Activated CD8-positive, alpha-beta memory T cell treated with anti-CD3 and anti-CD28 coated beads, Interleukin-2, amount 50 U/mL, for 48 hours (primary cell): Measurements from ENCODE around the gene RETNLB.

Experiments used
- DNase-seq: peaks from one replicate; pipeline ENCODE4 v3.0.0-alpha.2; 2020

Gene RETNLB

DNA sequence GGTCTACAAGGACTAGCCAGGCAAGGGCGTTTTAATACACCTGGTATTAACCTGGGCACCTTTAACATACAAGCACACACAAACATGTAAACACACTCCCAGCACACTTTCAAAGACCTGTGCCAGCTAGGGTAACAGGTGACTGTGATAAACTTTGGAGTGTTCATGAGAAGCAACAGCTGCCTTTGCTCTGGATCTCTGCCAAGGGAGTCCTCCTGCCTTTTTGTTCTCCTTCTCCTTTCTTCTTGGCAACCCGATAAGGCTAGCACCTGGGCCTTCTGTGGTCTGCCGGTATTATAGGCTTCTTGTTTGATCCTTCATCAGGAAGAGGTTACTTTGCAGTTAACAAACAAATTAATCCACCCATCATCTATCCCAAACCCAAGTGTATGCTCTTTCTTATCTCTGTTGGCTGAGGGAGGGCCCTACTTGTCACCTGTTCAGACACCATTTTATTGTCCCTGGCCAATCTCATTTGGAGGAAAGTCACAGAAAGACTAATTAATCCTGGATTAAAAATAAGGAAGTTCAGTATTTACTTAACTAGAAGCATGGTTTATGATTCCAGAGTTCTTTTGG lies at the start of gene RETNLB:
RETNLB (minus strand) TSS at position 7 of the 579 bp plus-strand sequence. CDS start 225 bp downstream, outside the sequence.
- no peak for DNase-seq

GRCh38 chr3:108806316-108806715 lies 49.1 kb upstream of the RETNLB start:
- no peak for DNase-seq

- no peak for DNase-seq
Measured at GRCh38 chr3:108804966-108805365, 47.8 kb upstream of the RETNLB start.

- no peak for DNase-seq
Measured at GRCh38 chr3:108804437-108804836, 47.2 kb upstream of the RETNLB start.

DNA sequence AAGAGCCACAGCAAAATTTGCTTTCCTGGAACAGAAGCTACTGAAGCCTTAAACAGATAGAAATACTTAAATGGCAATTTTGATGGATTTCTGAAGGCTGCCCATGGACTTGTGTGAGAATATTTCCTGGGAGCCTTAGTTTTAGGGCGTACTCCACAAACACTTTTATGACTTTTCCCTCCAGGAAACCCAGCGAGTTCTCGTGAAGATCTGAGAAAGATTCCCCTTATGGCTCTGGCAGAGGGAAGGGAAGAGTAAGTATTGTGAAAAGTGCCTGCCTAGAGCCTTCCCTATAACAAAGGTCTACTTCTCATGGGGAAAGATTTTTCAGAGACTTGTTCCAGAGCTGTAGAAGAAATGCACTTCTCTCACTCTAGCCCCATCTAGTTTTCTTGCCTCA lies 34.3 kb upstream of the RETNLB start:
- no peak for DNase-seq

DNA sequence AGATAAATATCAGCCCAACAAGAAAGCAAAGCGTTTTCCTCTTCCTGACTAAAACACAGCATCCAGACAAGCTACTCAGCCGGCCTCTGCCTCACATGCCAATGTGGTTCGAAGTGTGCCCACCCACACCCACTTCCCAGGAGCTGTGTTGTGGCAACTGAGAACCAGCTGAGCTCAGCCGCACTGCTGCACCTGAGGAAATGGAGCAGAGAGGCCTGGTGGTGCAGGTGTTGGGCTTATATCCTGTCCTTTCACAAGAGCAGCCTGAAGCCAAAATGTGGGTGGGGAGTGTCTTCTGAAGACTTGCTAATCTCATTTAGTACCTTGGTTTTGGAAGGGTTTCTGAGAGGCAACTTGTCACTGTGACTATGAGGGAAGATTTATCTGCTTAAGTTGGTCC lies 23.0 kb upstream of the RETNLB start:
- DNase-seq = no peak

- DNase-seq = no peak
Measured at GRCh38 chr3:108779496-108779895, 22.3 kb upstream of the RETNLB start.

- DNase-seq = no peak
Measured at GRCh38 chr3:108775649-108776048, 18.4 kb upstream of the RETNLB start.

DNA sequence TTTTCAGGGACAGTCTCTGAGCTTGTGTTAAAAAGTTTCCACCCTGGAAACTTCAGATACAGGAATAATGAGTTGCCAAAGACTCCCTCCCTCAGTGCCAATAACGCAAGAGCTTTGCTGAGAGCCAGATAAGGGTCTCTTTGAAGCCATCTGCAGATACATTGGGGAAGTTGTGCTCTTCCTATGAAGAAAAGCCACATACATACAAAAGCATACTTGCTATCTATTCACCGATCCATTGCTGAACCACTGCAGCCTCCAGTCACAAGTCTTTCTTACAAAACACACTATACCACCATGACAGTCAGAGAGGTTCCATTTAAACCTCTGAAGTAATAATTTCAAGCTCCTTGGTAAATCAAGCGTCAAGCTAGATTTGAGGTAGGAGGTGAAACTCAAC lies 10.0 kb upstream of the RETNLB start:
- DNase-seq = no peak

DNA sequence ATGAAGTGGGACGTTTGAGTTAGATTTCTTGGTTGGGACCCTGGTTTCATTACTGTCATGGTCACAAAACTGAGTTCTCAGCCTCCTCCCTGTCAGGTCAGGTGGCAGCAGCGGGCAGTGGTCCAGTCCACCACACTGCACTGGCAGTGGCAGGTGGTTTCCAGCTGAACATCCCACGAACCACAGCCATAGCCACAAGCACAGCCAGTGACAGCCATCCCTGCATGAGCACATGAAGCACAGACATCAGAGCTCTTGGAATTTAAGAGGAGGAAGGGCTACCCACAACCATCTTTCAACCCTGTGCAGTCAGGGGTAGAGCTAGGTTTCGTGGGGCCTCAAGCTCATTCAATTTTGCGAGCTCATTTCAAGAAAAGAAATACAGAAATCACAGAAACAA lies 1.5 kb downstream of the RETNLB start:
- no peak for DNase-seq

DNA sequence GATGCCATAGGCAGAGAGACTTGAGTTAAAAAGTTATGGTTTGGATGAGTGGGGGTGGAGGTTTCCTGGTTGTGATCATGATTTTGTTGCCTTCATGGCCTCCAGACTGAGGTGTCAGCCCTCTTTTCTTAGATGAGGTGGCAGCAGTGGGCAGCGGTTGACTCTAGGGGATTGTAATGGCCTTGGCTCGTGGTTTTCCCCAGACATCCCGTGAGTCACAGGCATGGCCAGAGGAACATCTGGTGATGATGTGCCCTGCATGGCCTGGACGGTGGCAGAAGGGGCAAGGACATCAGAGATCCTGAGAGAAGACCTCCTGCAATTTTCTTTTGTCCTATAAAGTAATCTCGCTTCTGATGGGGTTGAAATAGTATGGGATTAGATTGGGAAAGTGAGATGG lies 12.4 kb downstream of the RETNLB start:
- DNase-seq = no peak

DNA sequence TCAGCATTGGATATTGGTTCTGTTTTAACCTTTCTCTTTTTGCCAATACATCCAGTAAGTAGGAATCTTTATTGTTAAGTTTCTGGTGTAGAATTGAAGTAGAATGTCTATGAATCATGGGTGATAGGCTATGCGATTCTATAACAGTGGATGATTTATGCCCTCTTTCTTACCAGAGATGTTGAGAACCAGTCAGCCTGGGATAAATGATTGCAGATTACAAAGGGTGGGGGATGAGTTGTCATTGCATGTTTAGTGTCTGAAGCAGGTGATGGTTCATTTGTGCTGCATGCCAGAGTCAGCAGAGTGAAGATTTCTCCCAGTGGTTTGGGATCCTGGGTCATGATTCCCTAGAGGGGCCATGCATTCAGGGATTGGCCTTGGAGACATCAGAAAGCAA lies 14.3 kb downstream of the RETNLB start:
- DNase-seq = no peak

- no peak for DNase-seq
Measured at GRCh38 chr3:108736821-108737220, 20.4 kb downstream of the RETNLB start.

GRCh38 chr3:108728934-108729333 lies 28.3 kb downstream of the RETNLB start:
- no peak for DNase-seq

DNA sequence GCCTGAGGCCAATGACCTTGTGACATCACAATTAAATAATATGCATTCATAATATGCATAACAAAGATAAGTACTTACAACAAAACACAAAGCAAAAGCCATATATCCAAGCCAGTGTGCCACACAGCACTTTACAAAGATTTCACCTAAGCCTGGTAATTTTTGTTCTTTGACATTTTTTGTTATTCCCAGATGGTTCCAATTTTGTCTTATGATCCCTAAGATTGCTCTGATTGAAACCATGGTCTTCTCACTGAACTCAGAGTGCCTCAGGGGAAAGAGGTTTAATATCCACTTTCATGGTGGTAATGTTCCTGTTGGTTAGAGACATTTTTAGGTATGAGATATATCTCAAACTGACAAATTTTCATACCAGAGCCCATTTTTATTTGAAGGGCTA lies 29.1 kb downstream of the RETNLB start:
- no peak for DNase-seq

- DNase-seq = no peak
Measured at GRCh38 chr3:108724101-108724500, 33.1 kb downstream of the RETNLB start.

DNA sequence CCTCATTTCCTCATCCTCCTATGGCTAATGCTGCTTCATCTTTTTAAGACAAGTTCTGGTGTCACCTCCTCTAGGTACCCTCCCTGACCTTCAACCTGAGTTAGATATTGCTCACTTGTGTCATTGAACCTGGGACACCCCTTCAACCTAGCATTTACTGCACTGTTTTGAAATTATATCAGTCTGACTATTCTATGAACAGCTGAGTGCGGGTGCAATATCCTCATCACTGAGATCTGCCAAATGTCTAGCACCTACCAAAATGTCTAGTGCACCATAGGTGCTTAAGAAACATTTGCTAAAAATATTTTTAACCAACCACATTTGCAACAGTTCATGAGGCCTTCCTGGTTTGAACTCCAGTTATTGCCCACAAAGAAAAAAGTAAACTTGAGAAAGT lies 34.5 kb downstream of the RETNLB start:
- DNase-seq = no peak

GRCh38 chr3:108719178-108719806 lies 37.9 kb downstream of the RETNLB start:
- DNase-seq = no peak

GRCh38 chr3:108718454-108718853 lies 38.8 kb downstream of the RETNLB start:
- DNase-seq = no peak

DNA sequence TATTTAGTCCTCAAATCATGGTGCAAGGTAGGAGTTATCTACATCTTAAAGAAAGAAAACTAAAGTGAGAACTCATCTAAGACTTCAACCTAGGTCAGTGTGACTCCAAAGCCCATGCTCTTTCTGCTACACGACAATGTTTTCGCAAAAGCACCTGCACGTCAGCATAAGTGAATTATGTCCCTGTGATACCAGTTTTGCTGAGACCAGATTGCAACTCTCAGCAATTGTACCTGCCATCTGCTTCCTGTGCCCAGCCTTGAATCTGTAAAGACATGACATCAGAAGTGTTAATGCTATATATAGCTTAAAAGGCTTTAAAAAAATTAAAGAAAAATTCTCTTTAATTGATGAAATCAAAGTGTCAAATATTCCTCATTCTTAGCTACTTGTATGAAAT lies 43.4 kb downstream of the RETNLB start:
- no peak for DNase-seq

DNA sequence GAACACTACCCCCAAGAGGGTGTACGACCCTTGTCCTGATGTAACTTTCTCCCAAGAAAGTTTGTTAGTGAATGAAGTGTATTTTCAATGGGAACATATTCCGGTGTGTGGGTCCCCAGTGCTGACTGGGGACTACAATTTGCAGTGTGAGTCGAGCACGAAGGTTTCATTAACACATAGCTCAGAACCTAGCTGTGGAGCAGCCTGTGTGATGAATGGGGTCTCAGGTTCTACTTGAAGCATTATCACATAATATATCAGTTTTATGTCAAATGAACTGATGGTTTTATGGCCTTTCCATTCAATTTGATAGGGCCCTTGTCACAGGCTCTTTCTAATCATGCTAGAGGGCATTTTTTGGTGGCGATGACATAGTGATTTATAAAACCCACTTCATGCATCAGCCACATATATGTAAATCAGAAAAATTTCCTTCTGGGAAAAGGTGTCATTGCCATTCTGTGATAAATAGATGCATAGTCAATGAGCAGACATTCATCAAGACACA lies 44.1 kb downstream of the RETNLB start:
- DNase-seq = no peak
